Heart right ventricle (tissue), 16 donors: ENCODE data around the gene PBXIP1. TPM values are rescaled to one million over a fixed set of nuclear protein-coding genes. Genes with fewer than 3 reads are reported as not detected.

Source experiments
- ATAC-seq, 8 donors: fragments of 200-7000 bp; cut with Tn5 transposase; one replicate each; pipeline ENCODE4 v1.9.1; 2020; ENCODE audit warnings: mild to moderate bottlenecking in 8 of 8, moderate library complexity in 8 of 8, moderate number of reproducible peaks in 1 of 8
- DNase-seq, 2 donors: peaks; one replicate each; pipeline ENCODE4 v3.0.0-alpha.2; 2020
- H3K27ac ChIP-seq, 10 donors: fragments of 200-600 bp; sonication (generic) in 2 of 10; one replicate each; pipeline versions ENCODE4 v1.5.0 to v1.8.0; 2020 to 2022; ENCODE audit warnings: mild to moderate bottlenecking in 3 of 10
- H3K27me3 ChIP-seq, 7 donors: fragments of 200-600 bp; one replicate each; pipeline ENCODE4 v1.8.0; 2021 to 2022; ENCODE audit warnings: mild to moderate bottlenecking in 2 of 7
- H3K36me3 ChIP-seq, 9 donors: fragments of 200-600 bp; sonication (generic) in 1 of 9; one replicate each; pipeline versions ENCODE4 v1.5.0 to v1.8.0; 2020 to 2022; ENCODE audit warnings: mild to moderate bottlenecking in 2 of 9
- H3K4me1 ChIP-seq, 9 donors: fragments of 200-600 bp; sonication (generic) in 1 of 9; one replicate each; pipeline versions ENCODE4 v1.5.0 to v1.8.0; 2020 to 2022; ENCODE audit warnings: mild to moderate bottlenecking in 4 of 9
- H3K4me3 ChIP-seq, 10 donors: fragments of 200-600 bp; sonication (generic) in 2 of 10; one replicate each; pipeline versions ENCODE4 v1.5.0 to v1.8.0; 2020 to 2022; ENCODE audit warnings: mild to moderate bottlenecking in 7 of 10, moderate library complexity in 2 of 10
- H3K9me3 ChIP-seq, 11 donors: fragments of 200-600 bp in 10 of 11; sonication (generic) in 2 of 11; one replicate each; pipeline versions ENCODE4 v1.5.0 to v1.8.0; 2013 to 2022; ENCODE audit warnings: mild to moderate bottlenecking in 2 of 11, control low read depth in 1 of 11, moderate library complexity in 1 of 11
- CTCF ChIP-seq, 9 donors: fragments of 200-600 bp; sonication (generic) in 2 of 9; IDR thresholded peaks; one replicate each; pipeline versions ENCODE4 v1.5.0 to v1.8.0; 2021 to 2022; ENCODE audit warnings: antibody characterized with exemption in 9 of 9, mild to moderate bottlenecking in 5 of 9, moderate library complexity in 1 of 9
- WGBS, 2 donors: extraction: QIAGEN DNeasy Blood & Tissue Kit; methylation state at CpG; one replicate each; pipeline ENCODE4 v1.1.7; 2013; ENCODE audit warnings: inconsistent platforms in 1 of 2; 5-methylcytosine and 5-hydroxymethylcytosine counted together
- intact Hi-C, 10 donors: fragments of 100-400 bp; cut with DNase I; formaldehyde crosslinking; loops; one replicate each; pipeline versions ENCODE4 v1.11.1 to v1.14.2; 2022
- polyA plus RNA-seq, 2 donors: library from polyadenylated mRNA; stranded (reverse); fragments of 200-250 nt; gene quantifications; one replicate each; pipeline ENCODE4 v1.2.3, GENCODE V29; 2013
- total RNA-seq, 10 donors: library from RNA; stranded (reverse); fragmentation: NEBNext Ultra II Directional in 3 of 10; extraction: Animal tissue kit (Norgen Biotek cat#: 25700) in 3 of 10; gene quantifications; one replicate each; pipeline versions ENCODE4 v1.2.1 to v1.2.4, GENCODE V29; 2021 to 2023
- donor health status: Arrhythmogenic right ventricular cardiomyopathy.
- donor health status: ischemic (EF 13 %, LVEDD 7.1; RV severe dilation, severe dysfunction).
- donor health status: healthy with polysubstance abuse.
- donor health status: DM: no; HTN: yes; CAD: no.
- donor health status: DM: no; HTN: no; CAD: no.
- donor health status: ischemic (EF 25% LVEDD 6.9; RV normal size, moderate dysfunction).
- donor health status: ischemic (EF 25% LVEDD 5.7; RV mildly dilated, moderate dysfunction).
- donor health status: healthy.
- donor health status: DM: yes; HTN: yes; CAD: no.
- donor health status: Ischemic cardiomyopathy.
- donor health status: ischemic (EF 35%, LVEDD 5.7; RV mildly dilated, moderate dysfunction).
- donor health status: nonischemic (EF 11% LVEDD 7.7; RV severe dilation, severe dysfunction).
- donor health status: DM: yes; HTN: yes; CAD: no.
- donor health status: PGD.
- donor health status: ischemic (EF 29% LVEDD 5.4; RV normal size, mild dysfunction).
- donor health status: nonischemic (EF 23%, LVEDD 6.1; RV moderate dilation, normal function).

Gene PBXIP1
- total and polyA plus RNA-seq, 12 donors: 25.4 to 75.0 (median 46.0) TPM

GRCh38 chr1:154936555-154937084 lies 19.3 kb downstream of the PBXIP1 start, which contains the start of gene PMVK:
Gene PMVK, minus strand, starts transcription at chr1:154936719. Its CDS starts 34 bp downstream, at chr1:154936685.
- peak in 8 of 9 donors; percentile 11 to 62 (median 36) for TF ChIP-seq CTCF (IDR thresholded peaks at IDR 0.05)
- no peaks in the 10 kb centered on the region for H3K9me3 ChIP-seq
- H3K4me1 ChIP-seq: peaks cover 7 to 43% (median 25%) of the 10 kb centered on the region in 9 donors
- H3K4me3 ChIP-seq: peak within 1 kb of the TSS; percentile 44 to 70 (median 64)
- no peaks in the 10 kb centered on the region for H3K27me3 ChIP-seq
- DNase-seq (peak; percentile 92 to 98), ATAC-seq (peak; percentile 92 to 97 (median 96))
- WGBS, 2 donors: 1% methylated on average over 45 of the region's 45 CpGs
- intact Hi-C loops: loop anchor here in 5 of 10 donors (1.0 to 10.0 kb wide), 5 partner anchors 24 to 379 kb away; partner anchors contain the start of genes UBE2Q1 (in 3 of the 5) and CHRNB2 (in 1 of the 5)
- H3K27ac ChIP-seq: peak within 1 kb of the TSS; percentile 87 to 99 (median 96)
- peaks cover 0 to 9% (median 0%) of the 10 kb centered on the region in 9 donors for H3K36me3 ChIP-seq

- DNase-seq: no peak
- Histone ChIP-seq H3K4me1 (peaks cover 7 to 37% (median 22%) of the 10 kb centered on the region in 9 donors), H3K27ac (peak overlapping the region; percentile 87 to 99 (median 96))
These were observed 19.9 kb downstream of the PBXIP1 start for GRCh38 chr1:154935749-154936554.

GRCh38 chr1:154934358-154934948 lies 21.4 kb downstream of the PBXIP1 start:
- no peak for TF ChIP-seq CTCF (IDR thresholded peaks at IDR 0.05)
- no peak for ATAC-seq
- peaks cover 7 to 27% (median 21%) of the 10 kb centered on the region in 9 donors for H3K4me1 ChIP-seq
- intact Hi-C loops: loop anchor here in 1 of 10 donors (10.0 kb wide), 1 partner anchor 370 kb away; the partner anchor contains the start of gene CHRNB2
- H3K4me3 ChIP-seq: no peak overlapping the region
- no peak for DNase-seq
- H3K36me3 ChIP-seq: peaks cover 0 to 27% (median 8%) of the 10 kb centered on the region in 9 donors
- no peak overlapping the region for H3K27ac ChIP-seq
- no peaks in the 10 kb centered on the region for H3K9me3 ChIP-seq
- 96 to 97% methylated on average over 5 of the region's 5 CpGs for WGBS, 2 donors
- H3K27me3 ChIP-seq: no peaks in the 10 kb centered on the region

More at GRCh38 chr1:154935749-154936554, 19.9 kb downstream of the PBXIP1 start:
- no peak for ATAC-seq
- Histone ChIP-seq H3K4me3 (peak overlapping the region; percentile 44 to 70 (median 64)), H3K27me3 (no peaks in the 10 kb centered on the region), H3K9me3 (no peaks in the 10 kb centered on the region), H3K36me3 (peaks cover 0 to 16% (median 5%) of the 10 kb centered on the region in 9 donors)
- 43 to 44% methylated on average over 27 of the region's 27 CpGs for WGBS, 2 donors
- intact Hi-C loops: loop anchor here in 5 of 10 donors (1.0 to 10.0 kb wide), 5 partner anchors 24 to 379 kb away; partner anchors contain the start of genes UBE2Q1 (in 3 of the 5) and CHRNB2 (in 1 of the 5)
- TF ChIP-seq CTCF (IDR thresholded peaks at IDR 0.05): no peak
